ENCODE data around the gene LARGE1. TPM values are rescaled to one million over a fixed set of nuclear protein-coding genes. Genes with fewer than 3 reads are reported as not detected.

Gene LARGE1
- total and polyA plus RNA-seq, 5 donors from 2014 or later: not detected

- Mint-ChIP-seq H3K27ac (no peak overlapping the region), H3K4me3 (no peak overlapping the region), H3K36me3 (no peaks in the 10 kb centered on the region), H3K27me3 (no peaks in the 10 kb centered on the region), H3K4me1 (no peaks in the 10 kb centered on the region), H3K9me3 (peaks cover 0 to 3% (median 0%) of the 10 kb centered on the region in 7 donors)
- ATAC-seq (ENCODE audit: low read depth in 2 of 2) (no peak), DNase-seq (no peak)
- no peak overlapping the region for H3K4me3 ChIP-seq (ENCODE audit: low read depth, low read length)
- H3K9me3 ChIP-seq (ENCODE audit: control insufficient read depth in 2 of 2, low read length in 2 of 2): no peaks in the 10 kb centered on the region
- H3K27ac ChIP-seq (ENCODE audit: insufficient read depth, low read length, poor library complexity, severe bottlenecking): no peak overlapping the region
- no peaks in the 10 kb centered on the region for H3K36me3 ChIP-seq (ENCODE audit: control insufficient read depth, insufficient read depth, low read length)
- no peaks in the 10 kb centered on the region for H3K27me3 ChIP-seq (ENCODE audit: control insufficient read depth, insufficient read depth, low read length)
- H3K4me1 ChIP-seq (ENCODE audit: control insufficient read depth, insufficient read depth, low read length, poor library complexity, severe bottlenecking): no peaks in the 10 kb centered on the region
These were observed 18.2 kb downstream of the LARGE1 start for GRCh38 chr22:33902073-33902472.

DNA sequence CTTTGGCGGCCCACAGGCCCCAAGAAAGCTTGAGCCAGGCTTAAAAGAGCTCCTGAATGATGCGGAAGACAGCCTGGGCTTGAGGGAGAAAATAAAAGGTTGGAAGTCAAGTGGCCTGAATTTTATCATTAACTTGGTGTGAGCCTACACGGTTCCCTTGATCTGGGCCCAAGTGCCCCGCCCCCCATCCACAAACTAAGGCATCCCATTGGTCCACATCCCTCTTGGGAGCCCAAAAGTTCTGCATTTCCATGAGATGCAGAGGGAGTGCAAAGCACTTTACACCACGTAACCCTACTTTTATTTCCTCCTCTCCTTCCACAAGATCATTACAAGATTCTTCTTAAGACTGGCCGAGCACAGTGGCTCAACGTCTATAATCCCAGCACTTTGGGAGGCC is 22.2 kb downstream of the LARGE1 start:
- H3K36me3 ChIP-seq (ENCODE audit: control insufficient read depth, insufficient read depth, low read length): no peaks in the 10 kb centered on the region
- H3K27ac Mint-ChIP-seq: no peak overlapping the region
- no peaks in the 10 kb centered on the region for H3K4me1 Mint-ChIP-seq
- no peak overlapping the region for H3K4me3 ChIP-seq (ENCODE audit: low read depth, low read length)
- no peak overlapping the region for H3K4me3 Mint-ChIP-seq
- no peaks in the 10 kb centered on the region for H3K9me3 ChIP-seq (ENCODE audit: control insufficient read depth in 2 of 2, low read length in 2 of 2)
- H3K27me3 Mint-ChIP-seq: no peaks in the 10 kb centered on the region
- H3K36me3 Mint-ChIP-seq: no peaks in the 10 kb centered on the region
- no peaks in the 10 kb centered on the region for H3K27me3 ChIP-seq (ENCODE audit: control insufficient read depth, insufficient read depth, low read length)
- H3K9me3 Mint-ChIP-seq: peaks cover 0 to 4% (median 3%) of the 10 kb centered on the region in 7 donors
- no peak for DNase-seq
- ATAC-seq (ENCODE audit: low read depth in 2 of 2): no peak
- no peaks in the 10 kb centered on the region for H3K4me1 ChIP-seq (ENCODE audit: control insufficient read depth, insufficient read depth, low read length, poor library complexity, severe bottlenecking)
- no peak overlapping the region for H3K27ac ChIP-seq (ENCODE audit: insufficient read depth, low read length, poor library complexity, severe bottlenecking)

- no peak overlapping the region for H3K27ac ChIP-seq (ENCODE audit: insufficient read depth, low read length, poor library complexity, severe bottlenecking)
- H3K4me3 ChIP-seq (ENCODE audit: low read depth, low read length): no peak overlapping the region
- peaks cover 4% of the 10 kb centered on the region for H3K27me3 Mint-ChIP-seq
- ATAC-seq (ENCODE audit: low read depth in 2 of 2): no peak
- DNase-seq: no peak
- peaks cover 0 to 6% (median 3%) of the 10 kb centered on the region in 7 donors for H3K9me3 Mint-ChIP-seq
- no peaks in the 10 kb centered on the region for H3K27me3 ChIP-seq (ENCODE audit: control insufficient read depth, insufficient read depth, low read length)
- no peak overlapping the region for H3K27ac Mint-ChIP-seq
- H3K36me3 Mint-ChIP-seq: no peaks in the 10 kb centered on the region
- no peaks in the 10 kb centered on the region for H3K36me3 ChIP-seq (ENCODE audit: control insufficient read depth, insufficient read depth, low read length)
- no peaks in the 10 kb centered on the region for H3K4me1 Mint-ChIP-seq
- H3K9me3 ChIP-seq (ENCODE audit: control insufficient read depth in 2 of 2, low read length in 2 of 2): no peaks in the 10 kb centered on the region
- no peak overlapping the region for H3K4me3 Mint-ChIP-seq
- no peaks in the 10 kb centered on the region for H3K4me1 ChIP-seq (ENCODE audit: control insufficient read depth, insufficient read depth, low read length, poor library complexity, severe bottlenecking)
These were observed 22.8 kb downstream of the LARGE1 start for GRCh38 chr22:33897448-33897835.

DNA sequence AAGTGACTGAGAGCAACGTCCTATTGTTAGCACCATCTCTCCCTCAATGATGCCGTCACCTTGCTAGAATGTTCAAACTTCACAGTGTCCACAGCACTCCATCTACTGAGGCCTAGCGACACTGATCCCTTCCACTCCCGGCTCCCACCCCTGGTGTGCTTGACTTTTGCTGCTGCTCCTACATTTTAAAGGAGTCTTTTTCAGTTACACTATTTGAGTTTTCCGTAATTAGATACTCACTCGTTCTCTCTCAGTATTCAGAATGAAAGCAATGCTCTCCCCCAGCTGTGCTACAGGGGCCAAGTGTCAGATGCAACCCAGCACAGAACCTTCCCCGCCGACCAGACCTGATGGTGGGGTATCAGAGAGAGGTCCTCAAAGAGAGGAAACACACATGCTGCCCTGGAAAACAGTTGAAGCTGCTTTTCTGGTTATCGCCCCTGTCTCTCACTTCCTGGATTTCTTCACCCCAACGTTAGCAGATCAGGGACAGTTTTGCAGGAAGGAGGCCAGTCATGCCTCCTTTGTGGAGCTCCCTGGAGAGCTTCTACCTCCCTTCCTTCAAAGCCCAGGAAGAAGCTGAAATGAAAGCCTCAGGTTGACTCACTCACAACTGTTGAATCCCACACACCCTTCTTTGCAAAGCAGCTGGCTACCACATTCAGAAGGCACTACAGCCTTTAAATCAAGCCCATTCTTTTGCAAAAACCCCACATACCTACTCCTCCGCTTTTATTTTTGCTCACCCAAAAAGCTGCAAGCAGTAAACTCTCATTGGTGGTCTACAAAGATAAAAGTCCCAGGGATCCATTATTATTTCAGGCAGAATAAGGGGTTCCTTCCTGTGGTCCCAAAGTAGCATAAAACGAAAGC is 23.5 kb downstream of the LARGE1 start:
- Histone ChIP-seq H3K27me3 (ENCODE audit: control insufficient read depth, insufficient read depth, low read length) (no peaks in the 10 kb centered on the region), H3K4me1 (ENCODE audit: control insufficient read depth, insufficient read depth, low read length, poor library complexity, severe bottlenecking) (no peaks in the 10 kb centered on the region), H3K9me3 (ENCODE audit: control insufficient read depth in 2 of 2, low read length in 2 of 2) (no peaks in the 10 kb centered on the region), H3K27ac (ENCODE audit: insufficient read depth, low read length, poor library complexity, severe bottlenecking) (no peak overlapping the region), H3K36me3 (ENCODE audit: control insufficient read depth, insufficient read depth, low read length) (no peaks in the 10 kb centered on the region), H3K4me3 (ENCODE audit: low read depth, low read length) (no peak overlapping the region)
- no peaks in the 10 kb centered on the region for H3K4me1 Mint-ChIP-seq
- H3K27ac Mint-ChIP-seq: no peak overlapping the region
- ATAC-seq (ENCODE audit: low read depth in 2 of 2): no peak
- DNase-seq: no peak
- H3K36me3 Mint-ChIP-seq: no peaks in the 10 kb centered on the region
- H3K9me3 Mint-ChIP-seq: peaks cover 0 to 6% (median 2%) of the 10 kb centered on the region in 7 donors
- no peak overlapping the region for H3K4me3 Mint-ChIP-seq
- peaks cover 4% of the 10 kb centered on the region for H3K27me3 Mint-ChIP-seq

GRCh38 chr22:33896154-33896553 is 24.1 kb downstream of the LARGE1 start:
- H3K27ac Mint-ChIP-seq: no peak overlapping the region
- ATAC-seq (ENCODE audit: low read depth in 2 of 2): no peak
- Histone ChIP-seq H3K4me1 (ENCODE audit: control insufficient read depth, insufficient read depth, low read length, poor library complexity, severe bottlenecking) (no peaks in the 10 kb centered on the region), H3K27me3 (ENCODE audit: control insufficient read depth, insufficient read depth, low read length) (no peaks in the 10 kb centered on the region), H3K9me3 (ENCODE audit: control insufficient read depth in 2 of 2, low read length in 2 of 2) (no peaks in the 10 kb centered on the region), H3K36me3 (ENCODE audit: control insufficient read depth, insufficient read depth, low read length) (no peaks in the 10 kb centered on the region), H3K4me3 (ENCODE audit: low read depth, low read length) (no peak overlapping the region), H3K27ac (ENCODE audit: insufficient read depth, low read length, poor library complexity, severe bottlenecking) (no peak overlapping the region)
- H3K4me1 Mint-ChIP-seq: no peaks in the 10 kb centered on the region
- H3K36me3 Mint-ChIP-seq: no peaks in the 10 kb centered on the region
- peaks cover 0 to 6% (median 2%) of the 10 kb centered on the region in 7 donors for H3K9me3 Mint-ChIP-seq
- DNase-seq: no peak
- H3K4me3 Mint-ChIP-seq: no peak overlapping the region
- peaks cover 4% of the 10 kb centered on the region for H3K27me3 Mint-ChIP-seq

- Histone ChIP-seq H3K27me3 (ENCODE audit: control insufficient read depth, insufficient read depth, low read length) (no peaks in the 10 kb centered on the region), H3K4me1 (ENCODE audit: control insufficient read depth, insufficient read depth, low read length, poor library complexity, severe bottlenecking) (no peaks in the 10 kb centered on the region), H3K9me3 (ENCODE audit: control insufficient read depth in 2 of 2, low read length in 2 of 2) (no peaks in the 10 kb centered on the region), H3K27ac (ENCODE audit: insufficient read depth, low read length, poor library complexity, severe bottlenecking) (no peak overlapping the region), H3K4me3 (ENCODE audit: low read depth, low read length) (no peak overlapping the region), H3K36me3 (ENCODE audit: control insufficient read depth, insufficient read depth, low read length) (no peaks in the 10 kb centered on the region)
- DNase-seq: no peak
- peaks cover 0 to 6% (median 2%) of the 10 kb centered on the region in 7 donors for H3K9me3 Mint-ChIP-seq
- H3K4me3 Mint-ChIP-seq: no peak overlapping the region
- no peaks in the 10 kb centered on the region for H3K36me3 Mint-ChIP-seq
- no peak for ATAC-seq (ENCODE audit: low read depth in 2 of 2)
- peaks cover 4% of the 10 kb centered on the region for H3K27me3 Mint-ChIP-seq
- H3K4me1 Mint-ChIP-seq: no peaks in the 10 kb centered on the region
- no peak overlapping the region for H3K27ac Mint-ChIP-seq
These were observed 24.8 kb downstream of the LARGE1 start for GRCh38 chr22:33895444-33895843.

GRCh38 chr22:33894515-33894914 is 25.8 kb downstream of the LARGE1 start:
- H3K36me3 ChIP-seq (ENCODE audit: control insufficient read depth, insufficient read depth, low read length): no peaks in the 10 kb centered on the region
- no peaks in the 10 kb centered on the region for H3K4me1 Mint-ChIP-seq
- no peaks in the 10 kb centered on the region for H3K9me3 ChIP-seq (ENCODE audit: control insufficient read depth in 2 of 2, low read length in 2 of 2)
- H3K27me3 Mint-ChIP-seq: peaks cover 4% of the 10 kb centered on the region
- H3K4me1 ChIP-seq (ENCODE audit: control insufficient read depth, insufficient read depth, low read length, poor library complexity, severe bottlenecking): no peaks in the 10 kb centered on the region
- no peaks in the 10 kb centered on the region for H3K36me3 Mint-ChIP-seq
- no peaks in the 10 kb centered on the region for H3K27me3 ChIP-seq (ENCODE audit: control insufficient read depth, insufficient read depth, low read length)
- ATAC-seq (ENCODE audit: low read depth in 2 of 2) (no peak), DNase-seq (no peak)
- H3K27ac ChIP-seq (ENCODE audit: insufficient read depth, low read length, poor library complexity, severe bottlenecking): no peak overlapping the region
- no peak overlapping the region for H3K27ac Mint-ChIP-seq
- peaks cover 0 to 6% (median 2%) of the 10 kb centered on the region in 7 donors for H3K9me3 Mint-ChIP-seq
- H3K4me3 ChIP-seq (ENCODE audit: low read depth, low read length): no peak overlapping the region
- no peak overlapping the region for H3K4me3 Mint-ChIP-seq

- no peaks in the 10 kb centered on the region for H3K36me3 Mint-ChIP-seq
These were observed 26.2 kb downstream of the LARGE1 start for GRCh38 chr22:33894036-33894435.

More at GRCh38 chr22:33894036-33894435, 26.2 kb downstream of the LARGE1 start:
- Histone ChIP-seq H3K27ac (ENCODE audit: insufficient read depth, low read length, poor library complexity, severe bottlenecking) (no peak overlapping the region), H3K4me1 (ENCODE audit: control insufficient read depth, insufficient read depth, low read length, poor library complexity, severe bottlenecking) (no peaks in the 10 kb centered on the region), H3K9me3 (ENCODE audit: control insufficient read depth in 2 of 2, low read length in 2 of 2) (no peaks in the 10 kb centered on the region), H3K27me3 (ENCODE audit: control insufficient read depth, insufficient read depth, low read length) (no peaks in the 10 kb centered on the region), H3K36me3 (ENCODE audit: control insufficient read depth, insufficient read depth, low read length) (no peaks in the 10 kb centered on the region), H3K4me3 (ENCODE audit: low read depth, low read length) (no peak overlapping the region)
- H3K4me3 Mint-ChIP-seq: no peak overlapping the region
- H3K27me3 Mint-ChIP-seq: peaks cover 4% of the 10 kb centered on the region
- ATAC-seq (ENCODE audit: low read depth in 2 of 2): no peak
- DNase-seq: no peak
- peaks cover 0 to 6% (median 2%) of the 10 kb centered on the region in 7 donors for H3K9me3 Mint-ChIP-seq
- no peaks in the 10 kb centered on the region for H3K4me1 Mint-ChIP-seq
- H3K27ac Mint-ChIP-seq: no peak overlapping the region

Measured in CD4-positive, CD25-positive, alpha-beta regulatory T cell (primary cell).